A549 (cell line): ENCODE measurements around the gene SPATS2.

ENCODE experiments used
- EHMT2 ChIP-seq: fragments of 200-600 bp; sonication (generic); IDR thresholded peaks from 2 replicates; pipeline ENCODE4 v1.6.1; 2016; ENCODE audit warnings: antibody characterized with exemption, low read depth, mild to moderate bottlenecking, moderate library complexity
- FOSL2 ChIP-seq, 2 experiments: fragments of 450-650 bp in 1 of 2; fragments of >200 bp in 1 of 2; sonication (Bioruptor Twin) in 1 of 2; formaldehyde crosslinking; IDR thresholded peaks; 2 replicates each; pipeline versions ENCODE4 v1.5.0 to v1.6.1; 2016 to 2020; ENCODE audit warnings: mild to moderate bottlenecking in 1 of 2, moderate library complexity in 1 of 2
- MAZ ChIP-seq: fragments of 150-350 bp; IDR thresholded peaks from 2 replicates; pipeline ENCODE4 v1.6.1; 2014; ENCODE audit warnings: antibody characterized with exemption, low read depth, low read length, borderline replicate concordance
- MYC ChIP-seq: IDR thresholded peaks from 2 replicates; pipeline ENCODE4 v1.6.1; 2012; ENCODE audit warnings: mild to moderate bottlenecking, inconsistent platforms, low read length, improper control_type of control experiment, borderline replicate concordance
- POLR2A ChIP-seq: IDR thresholded peaks from 2 replicates; pipeline ENCODE4 v1.6.1; 2012; ENCODE audit warnings: mild to moderate bottlenecking, low read length
- SMC3 ChIP-seq: fragments of >200 bp; sonication (Bioruptor Twin); formaldehyde crosslinking; IDR thresholded peaks from 3 replicates; pipeline ENCODE4 v1.6.1; 2018; ENCODE audit warnings: inconsistent platforms
- TF ChIP-seq, protein P1 (sequence below): fragments of >200 bp; sonication (Bioruptor Twin); formaldehyde crosslinking; IDR thresholded peaks from 3 replicates; pipeline ENCODE4 v1.5.1; 2016

DNA sequence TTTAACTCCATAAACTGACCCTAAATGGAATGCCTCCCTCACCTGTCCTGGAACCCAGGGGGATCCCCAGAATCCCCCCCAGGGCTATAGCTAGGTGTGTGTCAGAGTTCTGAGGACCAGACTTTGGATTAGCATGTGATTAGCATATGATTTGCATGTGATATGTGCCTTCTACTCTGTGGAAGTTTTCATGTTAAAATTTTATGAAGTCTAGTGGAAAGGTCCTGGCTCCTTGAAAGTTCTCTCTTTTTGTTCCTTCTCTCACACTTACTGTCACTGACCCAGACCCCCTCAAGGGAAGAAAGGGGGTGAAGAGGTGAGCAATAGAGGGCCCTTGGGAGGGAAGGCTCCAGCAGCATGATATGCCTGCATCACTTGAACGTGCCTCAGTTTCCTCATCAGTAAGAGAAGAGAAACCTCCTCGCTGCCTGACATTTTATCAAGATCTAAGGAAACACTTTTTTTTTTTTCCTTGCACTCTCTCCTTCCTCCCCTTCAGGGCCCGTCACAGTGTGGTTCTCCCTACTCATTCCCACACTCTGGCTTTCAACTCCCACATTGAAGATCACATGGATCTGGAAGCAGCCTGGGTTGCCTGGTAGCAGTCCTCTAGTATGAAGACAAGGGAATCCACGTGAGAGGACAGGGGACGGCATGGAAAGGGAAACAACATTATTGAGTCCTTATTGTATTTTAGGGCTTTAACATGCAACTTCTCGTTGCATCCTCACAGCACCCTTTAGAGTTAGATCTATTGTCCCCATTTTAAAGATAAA lies 27.0 kb upstream of the SPATS2 start:
- TF ChIP-seq, protein P1, sequence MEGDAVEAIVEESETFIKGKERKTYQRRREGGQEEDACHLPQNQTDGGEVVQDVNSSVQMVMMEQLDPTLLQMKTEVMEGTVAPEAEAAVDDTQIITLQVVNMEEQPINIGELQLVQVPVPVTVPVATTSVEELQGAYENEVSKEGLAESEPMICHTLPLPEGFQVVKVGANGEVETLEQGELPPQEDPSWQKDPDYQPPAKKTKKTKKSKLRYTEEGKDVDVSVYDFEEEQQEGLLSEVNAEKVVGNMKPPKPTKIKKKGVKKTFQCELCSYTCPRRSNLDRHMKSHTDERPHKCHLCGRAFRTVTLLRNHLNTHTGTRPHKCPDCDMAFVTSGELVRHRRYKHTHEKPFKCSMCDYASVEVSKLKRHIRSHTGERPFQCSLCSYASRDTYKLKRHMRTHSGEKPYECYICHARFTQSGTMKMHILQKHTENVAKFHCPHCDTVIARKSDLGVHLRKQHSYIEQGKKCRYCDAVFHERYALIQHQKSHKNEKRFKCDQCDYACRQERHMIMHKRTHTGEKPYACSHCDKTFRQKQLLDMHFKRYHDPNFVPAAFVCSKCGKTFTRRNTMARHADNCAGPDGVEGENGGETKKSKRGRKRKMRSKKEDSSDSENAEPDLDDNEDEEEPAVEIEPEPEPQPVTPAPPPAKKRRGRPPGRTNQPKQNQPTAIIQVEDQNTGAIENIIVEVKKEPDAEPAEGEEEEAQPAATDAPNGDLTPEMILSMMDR, result no peak
- TF ChIP-seq FOSL2 (IDR thresholded peaks at IDR 0.05) (no peak), FOSL2 (CRISPR knock-in tag; IDR thresholded peaks at IDR 0.05) (no peak), SMC3 (no peak), POLR2A (no peak), EHMT2 (no peak), MYC (no peak), MAZ (no peak)
